Stimulated activated CD4-positive, alpha-beta T cell treated with anti-CD3 and anti-CD28 coated beads, Interleukin-4, amount 100 ng/mL, for 48 hours (primary cell): ENCODE results near the gene SARM1.
A peak's percentile ranks its signal among the peaks of the same experiment; 100 is the strongest.
"Not testable (repeated sequence)": the region's sequence is repeated elsewhere in the genome, so short reads cannot be mapped to it uniquely, and the experiment has no call there.

Source experiments
- DNase-seq, 2 donors: peaks; one replicate each; pipeline ENCODE4 v3.0.0-alpha.2; 2020; ENCODE audit warnings: low read depth in 2 of 2

The SARM1 gene

GRCh38 chr17:28371245-28372202 lies at the start of gene SARM1:
Gene SARM1 (plus strand): TSS chr17:28371694. CDS start chr17:28372033, 339 bp downstream.
- DNase-seq: peak; percentile 80 to 89

- no peak for DNase-seq
Observed at GRCh38 chr17:28324267-28324745, 47.2 kb upstream of the SARM1 start.

- no peak for DNase-seq
Observed at GRCh38 chr17:28324781-28325180, 46.7 kb upstream of the SARM1 start.

GRCh38 chr17:28325211-28325610 lies 46.3 kb upstream of the SARM1 start:
- no peak for DNase-seq

GRCh38 chr17:28326114-28326513 lies 45.4 kb upstream of the SARM1 start:
- no peak for DNase-seq

GRCh38 chr17:28327031-28327607 lies 44.4 kb upstream of the SARM1 start:
- no peak for DNase-seq

- DNase-seq: no peak
Observed at GRCh38 chr17:28327709-28328108, 43.8 kb upstream of the SARM1 start.

GRCh38 chr17:28328325-28328724 lies 43.2 kb upstream of the SARM1 start:
- DNase-seq: no peak

- no peak for DNase-seq
Observed at GRCh38 chr17:28330671-28331070, 40.8 kb upstream of the SARM1 start.

GRCh38 chr17:28331891-28332420 lies 39.5 kb upstream of the SARM1 start:
- DNase-seq: no peak

- no peak for DNase-seq
Observed at GRCh38 chr17:28333083-28333746, 38.3 kb upstream of the SARM1 start.

- DNase-seq: no peak
Observed at GRCh38 chr17:28334171-28334570, 37.3 kb upstream of the SARM1 start.

GRCh38 chr17:28334666-28335200 lies 36.8 kb upstream of the SARM1 start:
- no peak for DNase-seq

GRCh38 chr17:28335201-28335958 lies 36.1 kb upstream of the SARM1 start, which contains the start of the genes IFT20 and TNFAIP1:
Gene IFT20 (minus strand): TSS chr17:28335472. CDS start chr17:28331985, 3,487 bp downstream.
Gene TNFAIP1 (plus strand): TSS chr17:28335761. CDS start chr17:28339522, 3,761 bp downstream.
- DNase-seq: peak; percentile 91 to 96

GRCh38 chr17:28335959-28336871 lies 35.3 kb upstream of the SARM1 start:
- no peak for DNase-seq

- DNase-seq: no peak
Observed at GRCh38 chr17:28338056-28338768, 33.3 kb upstream of the SARM1 start.

- not testable (repeated sequence) for DNase-seq
Observed at GRCh38 chr17:28338769-28339212, 32.7 kb upstream of the SARM1 start.

- DNase-seq: no peak
Observed at GRCh38 chr17:28339431-28339830, 32.1 kb upstream of the SARM1 start.

- DNase-seq: no peak
Observed at GRCh38 chr17:28340374-28340773, 31.1 kb upstream of the SARM1 start.
